H7 (cell line): ENCODE measurements around the gene TNXB. TPM values are rescaled to one million over a fixed set of nuclear protein-coding genes. Genes with fewer than 3 reads are reported as not detected.

ENCODE experiments used
- DNase-seq: peaks from one replicate; pipeline ENCODE4 v3.0.0; 2012
- H3K27me3 ChIP-seq: 2 replicates; pipeline ENCODE4 v1.6.0; 2011; ENCODE audit warnings: mild to moderate bottlenecking, low read length; ENCODE audit not compliant: control insufficient read depth, insufficient read depth
- H3K36me3 ChIP-seq: replicated peaks from 2 replicates; pipeline ENCODE4 v1.5.1; 2011; ENCODE audit warnings: low read length; ENCODE audit not compliant: control insufficient read depth, insufficient read depth
- H3K4me3 ChIP-seq: 2 replicates; pipeline ENCODE4 v1.5.1; 2011; ENCODE audit warnings: low read depth, mild to moderate bottlenecking, control low read depth, low read length, moderate library complexity; ENCODE audit not compliant: insufficient read depth
- total RNA-seq: library from RNA; depleted of rRNA; stranded (reverse); fragments of >200 nt; shearing (Covaris generic); gene quantifications from 2 replicates; pipeline ENCODE4 v1.2.3, GENCODE V29; 2014

The TNXB gene
- total RNA-seq, 1 experiment from 2014 or later = 4.4 TPM

DNA sequence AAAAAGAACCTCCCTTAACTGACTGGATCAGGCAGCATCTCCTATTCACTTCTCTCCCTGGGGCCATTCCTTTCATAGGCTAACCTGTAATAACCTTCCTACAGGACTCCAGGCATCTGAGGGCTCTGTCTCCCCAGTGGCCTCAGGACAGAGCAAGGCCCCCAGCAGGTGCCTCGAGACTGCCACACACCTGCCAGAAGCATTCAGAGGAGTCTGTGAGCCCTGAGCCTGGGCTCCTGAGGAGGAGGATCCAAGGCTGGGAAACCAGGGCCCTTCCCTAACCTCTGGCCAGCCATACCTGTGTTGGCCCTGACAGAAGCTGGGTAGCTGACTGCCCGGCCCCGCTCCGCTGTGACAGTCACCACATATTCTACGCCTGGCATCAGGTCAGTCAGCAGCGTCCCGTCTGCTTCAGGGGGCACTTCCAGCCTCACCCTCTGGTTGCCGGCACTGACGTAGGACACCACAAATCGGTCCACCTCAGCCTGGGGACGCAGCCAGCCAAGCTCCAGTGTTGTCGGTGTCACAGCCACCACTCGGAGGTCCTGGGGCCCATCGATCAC, 20.6 kb downstream of the TNXB start:
- Histone ChIP-seq H3K27me3 (peaks cover 11% of the 10 kb centered on the region), H3K4me3 (no peak overlapping the region), H3K36me3 (no peaks in the 10 kb centered on the region)
- peak; percentile 69 for DNase-seq

DNA sequence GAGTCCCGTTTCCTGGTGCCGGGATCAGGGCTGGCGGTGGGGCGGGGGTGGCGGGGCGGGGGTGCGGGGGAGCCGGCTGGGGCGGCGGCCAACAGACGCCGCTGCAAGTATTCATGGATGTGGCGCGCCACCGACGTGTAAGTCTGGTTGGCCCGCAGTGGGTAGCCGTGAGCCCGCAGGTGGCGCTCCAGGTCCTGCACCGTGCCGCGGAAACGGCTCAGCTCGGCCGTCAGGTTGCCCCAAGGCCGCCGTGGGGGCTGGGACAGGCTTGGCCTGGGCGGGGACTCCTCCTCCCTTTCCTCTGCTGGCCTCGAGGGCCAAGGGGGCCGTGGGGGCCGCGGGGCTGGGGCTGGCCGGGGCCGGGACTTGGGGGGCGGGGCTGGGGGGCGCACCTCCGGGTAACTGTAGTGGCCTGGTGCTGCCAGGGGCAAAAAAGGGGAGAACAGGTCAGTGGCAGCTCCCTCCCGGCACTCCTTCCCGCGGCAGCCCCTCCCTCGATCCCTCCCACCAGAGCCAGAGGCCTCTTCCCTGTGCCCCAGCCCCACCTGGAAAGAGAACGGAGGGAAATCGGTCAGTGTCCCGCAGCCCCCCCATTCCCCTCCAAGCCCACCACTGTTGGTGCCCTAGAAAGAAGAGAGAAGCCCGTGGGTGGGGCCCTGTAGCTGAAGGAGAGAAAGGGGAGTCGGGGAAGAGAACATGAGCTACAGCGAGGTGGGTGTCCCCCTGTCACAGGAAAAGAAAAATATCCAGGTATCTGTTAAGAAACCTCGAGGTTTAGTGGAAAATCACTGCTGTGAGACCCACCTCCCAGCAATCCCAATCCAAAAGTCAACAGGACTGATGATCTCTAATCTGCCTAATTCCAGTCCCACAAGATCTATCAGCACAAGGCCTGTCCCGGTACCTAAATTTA, 21.3 kb downstream of the TNXB start:
- Histone ChIP-seq H3K4me3 (peak overlapping the region; percentile 35), H3K36me3 (no peaks in the 10 kb centered on the region), H3K27me3 (peaks cover 11% of the 10 kb centered on the region)
- peak; percentile 97 for DNase-seq

DNA sequence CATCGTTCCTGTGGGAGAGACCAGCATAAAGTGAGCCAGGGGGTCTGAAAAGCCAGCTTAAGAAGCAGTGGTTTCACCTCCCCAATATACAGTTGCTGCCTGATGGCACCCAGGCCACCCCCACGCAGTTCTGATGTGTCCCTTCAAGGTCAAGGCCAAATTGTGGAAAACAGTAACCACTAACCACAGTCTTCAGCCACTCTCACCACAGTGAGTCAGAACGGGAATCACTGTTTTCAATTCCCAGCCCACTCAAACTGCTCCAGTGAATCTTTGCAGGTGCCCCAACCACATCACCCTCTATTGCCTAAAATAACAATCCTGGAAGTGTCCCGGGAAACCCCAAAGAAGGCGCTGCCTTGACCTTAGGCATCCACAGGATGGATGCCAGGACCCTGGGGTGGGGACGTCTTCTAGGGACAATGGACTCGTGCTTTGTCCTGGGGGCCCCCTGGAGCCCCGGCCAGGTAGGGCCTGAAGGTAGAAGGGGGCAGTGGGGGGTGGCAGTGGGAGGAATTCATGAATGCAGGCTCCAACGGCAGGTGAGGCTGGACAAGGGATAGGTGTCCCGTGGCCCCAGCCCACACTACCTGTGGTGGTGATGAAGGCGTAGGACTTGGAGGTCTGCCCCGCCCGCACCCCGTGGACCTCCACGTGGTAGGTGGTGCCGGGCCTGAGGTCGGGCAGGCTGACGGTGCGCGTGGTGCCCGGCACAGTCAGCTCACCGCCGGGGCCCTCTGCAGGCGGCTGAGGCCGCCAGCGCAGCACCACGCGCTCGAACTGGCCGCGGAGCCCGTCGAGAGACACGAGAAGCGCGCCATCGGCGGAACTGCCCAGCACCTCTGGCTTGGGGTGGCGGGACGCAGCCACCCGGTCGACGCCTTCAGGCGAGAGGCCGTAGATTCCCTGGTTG, 22.2 kb downstream of the TNXB start:
- H3K4me3 ChIP-seq = peak overlapping the region; percentile 34
- H3K27me3 ChIP-seq = peaks cover 11% of the 10 kb centered on the region
- no peak for DNase-seq

DNA sequence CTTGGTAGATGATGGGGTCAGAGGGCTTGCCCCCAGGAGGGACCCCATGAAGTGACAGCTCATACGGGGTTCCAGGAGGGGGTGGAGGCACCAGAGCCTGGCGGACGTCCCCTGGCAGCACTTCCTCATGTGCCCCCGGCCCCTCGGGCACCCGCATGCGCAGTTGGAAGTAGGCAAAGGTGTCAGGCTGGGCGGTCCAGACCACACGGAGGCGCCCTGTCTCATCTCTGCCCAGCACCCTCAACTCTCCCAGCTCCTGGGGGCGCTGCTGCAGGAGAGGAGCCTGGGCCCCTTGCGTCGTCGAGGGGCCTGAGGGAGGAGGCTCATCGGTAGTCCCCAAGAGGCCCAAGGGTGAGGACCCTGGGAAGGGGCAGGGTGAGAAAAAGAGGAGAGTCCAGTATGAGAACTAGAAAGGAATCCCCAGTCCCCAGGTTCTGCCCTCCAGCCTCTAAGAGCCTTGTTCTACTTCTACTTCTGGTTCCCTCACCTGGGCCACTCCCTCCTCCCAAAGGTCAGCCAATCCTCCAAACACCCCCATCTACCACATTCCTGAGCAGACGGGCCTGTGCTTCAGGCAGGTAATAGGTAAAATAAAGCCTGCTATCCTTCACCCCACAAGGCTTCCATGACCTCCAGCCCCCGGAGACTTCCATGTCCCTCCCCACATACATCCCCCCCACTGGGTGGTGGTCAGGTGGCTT, 23.2 kb downstream of the TNXB start:
- H3K27me3 ChIP-seq = peaks cover 11% of the 10 kb centered on the region
- DNase-seq = peak; percentile 73
- no peak overlapping the region for H3K4me3 ChIP-seq
- no peaks in the 10 kb centered on the region for H3K36me3 ChIP-seq

More for the DNA sequence above, 22.2 kb downstream of the TNXB start:
- H3K36me3 ChIP-seq = no peaks in the 10 kb centered on the region

DNA sequence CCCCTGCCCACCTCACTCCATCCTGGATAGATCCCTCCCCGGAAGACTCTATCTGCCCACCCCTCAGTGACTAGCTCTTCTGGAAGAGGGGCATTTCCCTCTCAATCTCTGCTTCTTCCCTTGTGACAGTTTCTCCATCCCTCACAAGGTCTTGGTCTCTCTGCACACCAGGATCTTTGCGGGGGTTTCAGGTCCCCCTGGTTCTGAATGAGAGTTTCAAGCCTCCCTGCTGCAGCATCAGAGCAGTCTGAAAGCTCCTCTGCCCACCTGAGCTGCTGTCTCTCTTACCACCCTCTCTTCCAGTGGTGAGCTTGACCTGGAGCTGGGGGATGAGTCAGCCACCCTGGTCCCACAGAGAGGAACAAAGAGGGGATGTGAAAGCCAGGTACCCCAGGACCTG, 24.4 kb downstream of the TNXB start:
- DNase-seq = no peak
- H3K27me3 ChIP-seq = peaks cover 11% of the 10 kb centered on the region
- no peak overlapping the region for H3K4me3 ChIP-seq
- no peaks in the 10 kb centered on the region for H3K36me3 ChIP-seq

GRCh38 chr6:32083812-32084768, 25.0 kb downstream of the TNXB start:
- H3K36me3 ChIP-seq = no peaks in the 10 kb centered on the region
- H3K4me3 ChIP-seq = no peak overlapping the region
- no peak for DNase-seq
- peaks cover 11% of the 10 kb centered on the region for H3K27me3 ChIP-seq

GRCh38 chr6:32082935-32083334, 26.2 kb downstream of the TNXB start:
- no peak for DNase-seq

DNA sequence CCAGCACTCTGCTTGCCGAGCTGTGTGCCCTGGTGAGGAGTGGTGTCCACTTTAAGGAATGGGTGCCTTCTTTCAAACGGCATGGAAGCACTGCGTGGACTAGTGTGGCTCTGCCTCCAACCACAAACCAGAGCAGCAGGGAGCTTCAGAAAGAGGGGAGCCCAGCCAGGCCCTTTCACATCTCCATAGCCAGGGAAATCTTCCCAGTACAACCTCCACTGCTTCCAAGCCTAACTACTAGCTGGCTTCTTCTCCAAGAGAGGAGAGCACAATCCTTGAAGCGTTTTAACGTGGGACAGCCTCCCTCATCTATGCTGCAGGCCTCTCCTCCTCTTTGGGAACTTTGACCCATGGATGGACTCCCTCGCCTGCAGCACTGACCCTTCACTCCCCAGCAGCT, 26.7 kb downstream of the TNXB start:
- Histone ChIP-seq H3K27me3 (peaks cover 11% of the 10 kb centered on the region), H3K36me3 (no peaks in the 10 kb centered on the region), H3K4me3 (no peak overlapping the region)
- no peak for DNase-seq

More at GRCh38 chr6:32082935-32083334, 26.2 kb downstream of the TNXB start:
- Histone ChIP-seq H3K27me3 (peaks cover 11% of the 10 kb centered on the region), H3K4me3 (no peak overlapping the region), H3K36me3 (no peaks in the 10 kb centered on the region)

DNA sequence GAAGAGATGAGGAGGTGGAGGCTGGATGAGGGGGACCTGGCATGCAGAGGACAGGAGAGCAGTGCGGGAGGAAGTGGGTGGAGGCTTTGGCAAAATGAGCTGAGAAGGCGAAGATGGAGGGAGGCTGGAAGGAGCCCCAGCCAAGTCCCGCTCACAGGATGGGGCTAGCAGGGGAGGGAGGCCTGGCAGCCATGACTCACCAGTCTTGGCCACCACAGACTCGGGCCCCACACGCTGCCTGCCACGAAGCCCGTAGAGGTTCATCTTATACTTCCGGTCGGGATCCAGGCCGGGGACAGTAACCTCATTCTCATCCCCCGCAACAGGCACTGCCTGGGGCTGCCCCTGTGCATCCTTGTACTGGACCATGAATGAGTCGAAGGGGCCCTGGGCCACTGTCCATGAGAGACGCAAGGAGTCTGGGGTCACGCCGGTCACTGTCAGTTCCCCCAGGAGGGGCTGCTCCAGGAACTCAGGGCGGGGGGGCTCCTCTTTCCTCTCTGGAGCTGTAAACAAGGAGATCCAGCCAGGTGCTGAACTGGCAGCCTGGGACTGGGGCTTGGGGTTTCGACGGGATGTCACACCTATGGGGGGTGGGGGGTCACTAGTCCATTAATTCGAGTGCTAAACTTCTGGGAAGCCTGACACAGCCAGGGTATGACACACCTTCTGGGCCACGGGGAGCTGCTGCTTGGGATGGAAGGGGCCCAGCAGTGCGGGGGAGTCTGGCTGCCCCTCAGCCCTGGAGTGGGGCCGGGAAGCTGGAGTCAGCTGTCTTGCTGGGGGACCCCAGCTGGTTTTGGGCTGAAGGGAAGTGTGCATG, 27.8 kb downstream of the TNXB start:
- peak; percentile 37 for DNase-seq

DNA sequence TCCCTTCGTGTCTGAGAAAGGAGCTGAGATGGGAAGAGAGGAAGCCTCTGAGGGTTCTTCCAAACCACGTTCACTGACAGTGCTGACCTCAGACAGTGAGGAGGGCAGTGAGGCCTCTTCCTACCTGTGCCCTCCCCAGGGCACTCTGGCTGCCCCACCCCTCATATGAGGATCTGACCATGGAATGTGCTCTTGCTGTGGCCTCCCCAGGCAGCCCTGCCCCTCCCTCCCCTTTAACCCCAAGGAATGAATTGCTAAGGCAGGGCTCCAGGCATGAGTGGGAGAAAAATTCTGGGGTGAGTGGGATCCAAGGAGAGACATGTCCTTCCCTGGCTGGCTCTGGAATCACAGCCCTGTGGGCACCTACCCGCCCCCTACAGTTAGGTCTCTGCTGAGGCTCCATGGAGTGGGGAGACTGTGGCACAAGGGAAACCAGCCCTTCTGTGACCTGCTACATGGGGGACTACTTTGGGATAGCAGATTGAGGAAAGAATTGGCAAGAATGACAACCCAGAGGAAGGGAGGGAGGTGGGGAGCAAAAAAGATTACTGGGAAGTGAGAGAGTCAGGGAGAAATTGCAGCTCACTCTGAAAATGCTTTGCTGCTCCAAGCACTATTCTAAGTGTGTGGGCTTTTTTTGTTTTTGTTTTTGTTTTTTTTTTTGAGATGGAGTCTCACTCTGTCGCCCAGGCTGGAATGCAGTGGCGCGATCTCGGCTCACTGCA, 29.4 kb downstream of the TNXB start:
- no peak overlapping the region for H3K4me3 ChIP-seq
- H3K36me3 ChIP-seq = no peaks in the 10 kb centered on the region
- no peaks in the 10 kb centered on the region for H3K27me3 ChIP-seq
- peak; percentile 48 for DNase-seq

More for the DNA sequence above, 27.8 kb downstream of the TNXB start:
- Histone ChIP-seq H3K27me3 (peaks cover under 1% of the 10 kb centered on the region), H3K36me3 (no peaks in the 10 kb centered on the region), H3K4me3 (no peak overlapping the region)

GRCh38 chr6:32076321-32076809, 32.8 kb downstream of the TNXB start:
- H3K36me3 ChIP-seq = no peaks in the 10 kb centered on the region
- no peak for DNase-seq
- no peaks in the 10 kb centered on the region for H3K27me3 ChIP-seq
- no peak overlapping the region for H3K4me3 ChIP-seq

GRCh38 chr6:32075781-32076180, 33.4 kb downstream of the TNXB start:
- Histone ChIP-seq H3K36me3 (no peaks in the 10 kb centered on the region), H3K27me3 (no peaks in the 10 kb centered on the region), H3K4me3 (no peak overlapping the region)
- DNase-seq = peak; percentile 20
